ENCODE results near the gene LRG1. TPM values are rescaled to one million over a fixed set of nuclear protein-coding genes. Genes with fewer than 3 reads are reported as not detected.

LRG1 gene
- total and polyA plus RNA-seq, 2 of the 13 experiments (the other 11 are each of a cell fraction or from before 2014, with no cell fraction given): 12.0 to 39.3 TPM

- TF ChIP-seq ZNF639 (CRISPR knock-in tag; conservative IDR thresholded peaks at IDR 0.05): peak; percentile 66
- TF ChIP-seq SALL1 (CRISPR knock-in tag; IDR thresholded peaks at IDR 0.05): peak; percentile 86
- TF ChIP-seq FOSL1 (CRISPR knock-in tag; IDR thresholded peaks at IDR 0.05; ENCODE audit: borderline replicate concordance): no peak
- TF ChIP-seq NPAS2 (CRISPR knock-in tag; IDR thresholded peaks at IDR 0.05; ENCODE audit: borderline replicate concordance): no peak
- TF ChIP-seq TAF15 (IDR thresholded peaks at IDR 0.05; ENCODE audit: low read depth, low read length, poor library complexity, severe bottlenecking): no peak
- peak; percentile 67; the same call in 1 of the 2 replicates for TF ChIP-seq MEIS1 (CRISPR knock-in tag; IDR thresholded peaks at IDR 0.05; ENCODE audit: borderline replicate concordance)
- no peak for TF ChIP-seq TEF (CRISPR knock-in tag; IDR thresholded peaks at IDR 0.05)
- no peak; the same call in 1 of the 2 replicates for TF ChIP-seq ZNF747 (CRISPR knock-in tag; IDR thresholded peaks at IDR 0.05; ENCODE audit: borderline replicate concordance)
- TF ChIP-seq ZNF501 (CRISPR knock-in tag; IDR thresholded peaks at IDR 0.05): peak; percentile 74; the same call in 1 of the 2 replicates
- peak; percentile 58; the same call in 1 of the 2 replicates for TF ChIP-seq ZFP91 (CRISPR knock-in tag; IDR thresholded peaks at IDR 0.05; ENCODE audit: borderline replicate concordance)
- peak; percentile 73 for TF ChIP-seq PPARG (CRISPR knock-in tag; conservative IDR thresholded peaks at IDR 0.05)
- no peak for TF ChIP-seq NFRKB (IDR thresholded peaks at IDR 0.05)
- peak; percentile 100 for TF ChIP-seq PRDM15 (CRISPR knock-in tag; IDR thresholded peaks at IDR 0.05)
- TF ChIP-seq ZNF569 (CRISPR knock-in tag; IDR thresholded peaks at IDR 0.05; ENCODE audit: borderline replicate concordance): 0 out of 2 replicates have a peak, but pooled peaks have one; percentile 39
- peak; percentile 33 for TF ChIP-seq PTBP1 (IDR thresholded peaks at IDR 0.05; ENCODE audit: low read depth, low read length, poor library complexity, severe bottlenecking)
- peak; percentile 23; the same call in 1 of the 2 replicates for TF ChIP-seq ZNF460 (CRISPR knock-in tag; IDR thresholded peaks at IDR 0.05; ENCODE audit: borderline replicate concordance)
- TF ChIP-seq ZBTB49 (CRISPR knock-in tag; IDR thresholded peaks at IDR 0.05; ENCODE audit: borderline replicate concordance): no peak
- TF ChIP-seq SP5 (CRISPR knock-in tag; IDR thresholded peaks at IDR 0.05; ENCODE audit: borderline replicate concordance, low read depth): peak; percentile 98
- peak; percentile 55 for TF ChIP-seq ZMYM4 (CRISPR knock-in tag; IDR thresholded peaks at IDR 0.05)
Measured at GRCh38 chr19:4583961-4584669, 44.3 kb upstream of the LRG1 start (continued).
